ENCODE results near the gene CBX3. TPM values are rescaled to one million over a fixed set of nuclear protein-coding genes. Genes with fewer than 3 reads are reported as not detected.
A peak's percentile ranks its signal among the peaks of the same experiment; 100 is the strongest.

CBX3 gene
- total RNA-seq, 1 donor from 2014 or later = 188 TPM

DNA sequence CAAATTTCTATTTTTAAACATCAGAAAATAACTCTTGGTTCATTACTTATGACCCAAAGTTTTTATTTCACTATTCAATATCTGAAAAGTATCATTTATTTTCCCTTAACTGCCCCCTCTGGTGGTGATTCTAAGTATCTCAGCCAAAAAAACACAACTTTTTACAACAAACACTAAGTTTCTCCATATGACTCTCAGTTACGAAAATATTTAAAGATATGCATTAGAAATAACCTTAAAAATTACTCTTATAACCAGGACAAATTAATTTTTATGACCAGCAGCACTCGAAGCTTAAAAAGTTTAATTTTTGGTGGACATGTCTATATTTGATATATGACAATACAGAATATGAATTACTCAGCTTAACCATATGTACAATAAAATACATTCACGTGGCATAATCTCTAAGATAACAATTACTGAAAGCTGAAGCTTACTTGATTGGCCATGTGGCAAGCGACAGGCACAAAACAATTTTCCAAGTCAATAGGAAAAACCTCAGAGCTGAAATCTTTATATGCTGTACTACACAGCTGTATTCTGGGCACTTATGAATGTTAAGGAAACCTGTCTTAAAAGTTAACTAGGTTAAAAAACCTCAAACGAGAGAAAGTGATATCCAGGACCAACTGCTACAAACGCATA is 3.3 kb upstream of the CBX3 start:
- no peak for DNase-seq (ENCODE audit: extremely low spot score, unreplicated experiment)
- Mint-ChIP-seq H3K4me1 (ENCODE audit: unreplicated experiment) (peaks cover 30% of the 10 kb centered on the region), H3K27ac (peak overlapping the region; percentile 100), H3K9me3 (no peaks in the 10 kb centered on the region), H3K4me3 (peak overlapping the region; percentile 97), H3K27me3 (peaks cover 7% of the 10 kb centered on the region), H3K36me3 (peaks cover 63% of the 10 kb centered on the region)
- TF ChIP-seq, protein P1, sequence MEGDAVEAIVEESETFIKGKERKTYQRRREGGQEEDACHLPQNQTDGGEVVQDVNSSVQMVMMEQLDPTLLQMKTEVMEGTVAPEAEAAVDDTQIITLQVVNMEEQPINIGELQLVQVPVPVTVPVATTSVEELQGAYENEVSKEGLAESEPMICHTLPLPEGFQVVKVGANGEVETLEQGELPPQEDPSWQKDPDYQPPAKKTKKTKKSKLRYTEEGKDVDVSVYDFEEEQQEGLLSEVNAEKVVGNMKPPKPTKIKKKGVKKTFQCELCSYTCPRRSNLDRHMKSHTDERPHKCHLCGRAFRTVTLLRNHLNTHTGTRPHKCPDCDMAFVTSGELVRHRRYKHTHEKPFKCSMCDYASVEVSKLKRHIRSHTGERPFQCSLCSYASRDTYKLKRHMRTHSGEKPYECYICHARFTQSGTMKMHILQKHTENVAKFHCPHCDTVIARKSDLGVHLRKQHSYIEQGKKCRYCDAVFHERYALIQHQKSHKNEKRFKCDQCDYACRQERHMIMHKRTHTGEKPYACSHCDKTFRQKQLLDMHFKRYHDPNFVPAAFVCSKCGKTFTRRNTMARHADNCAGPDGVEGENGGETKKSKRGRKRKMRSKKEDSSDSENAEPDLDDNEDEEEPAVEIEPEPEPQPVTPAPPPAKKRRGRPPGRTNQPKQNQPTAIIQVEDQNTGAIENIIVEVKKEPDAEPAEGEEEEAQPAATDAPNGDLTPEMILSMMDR (conservative IDR thresholded peaks at IDR 0.05) = peak; percentile 96

DNA sequence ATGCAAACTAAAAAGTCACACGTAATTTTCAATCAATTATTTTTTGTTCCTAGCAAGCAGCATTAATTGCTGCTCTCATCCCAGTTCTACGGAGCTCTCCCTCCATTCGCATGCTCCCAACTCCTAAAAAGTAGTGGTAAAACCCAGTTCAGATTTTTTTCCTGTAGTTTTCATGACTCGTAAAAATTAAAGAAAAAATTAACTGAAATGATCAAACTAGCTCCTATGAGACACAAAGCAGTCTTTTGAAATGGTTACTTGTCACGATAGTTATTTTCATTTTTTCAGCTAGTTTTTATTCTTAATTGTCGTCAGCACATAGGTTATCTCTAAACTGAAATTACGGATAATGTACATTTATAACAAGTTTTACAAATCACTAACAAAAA is 2.8 kb upstream of the CBX3 start:
- Mint-ChIP-seq H3K9me3 (no peaks in the 10 kb centered on the region), H3K36me3 (peaks cover 58% of the 10 kb centered on the region), H3K4me3 (peak overlapping the region; percentile 97), H3K27me3 (peaks cover 7% of the 10 kb centered on the region), H3K4me1 (ENCODE audit: unreplicated experiment) (peaks cover 26% of the 10 kb centered on the region), H3K27ac (peak overlapping the region; percentile 100)
- TF ChIP-seq, protein P1 (conservative IDR thresholded peaks at IDR 0.05) = no peak
- DNase-seq (ENCODE audit: extremely low spot score, unreplicated experiment) = no peak

DNA sequence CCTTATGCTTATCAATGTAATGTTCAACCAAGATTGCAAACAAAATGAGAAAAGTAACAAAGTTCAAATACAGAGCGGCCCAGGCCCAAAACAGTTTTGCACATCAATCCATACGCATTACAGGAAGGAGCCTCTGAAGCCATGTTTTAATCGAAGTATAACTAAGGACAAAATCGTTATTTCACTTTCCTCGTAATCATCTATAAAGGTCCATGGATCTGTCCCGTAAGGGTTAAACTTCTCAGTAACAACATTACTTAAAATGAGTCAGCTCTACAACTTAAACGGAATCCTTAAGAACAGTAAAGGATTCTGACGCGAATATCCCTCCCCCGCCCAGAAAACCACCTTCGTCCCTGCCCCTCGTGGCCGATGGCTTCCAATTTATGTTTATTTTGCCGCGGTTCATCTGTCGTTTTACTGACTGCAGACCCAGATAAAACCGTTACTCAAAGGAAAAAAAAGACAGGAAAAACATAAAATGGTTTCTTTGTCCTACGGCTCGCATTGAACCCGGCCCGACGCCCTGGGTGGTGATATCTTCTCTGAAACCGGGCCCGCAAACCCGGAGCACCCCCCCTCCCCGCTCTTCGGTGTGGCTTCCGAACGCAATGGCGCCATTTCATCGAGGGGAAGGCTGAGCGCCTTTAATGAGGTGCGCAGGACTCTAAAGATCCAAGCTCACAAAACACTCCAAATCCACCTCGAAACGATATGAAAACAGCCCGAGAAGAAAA is 2.1 kb upstream of the CBX3 start:
- Mint-ChIP-seq H3K9me3 (no peaks in the 10 kb centered on the region), H3K4me3 (peak overlapping the region; percentile 97), H3K4me1 (ENCODE audit: unreplicated experiment) (peaks cover 29% of the 10 kb centered on the region), H3K27me3 (peaks cover 7% of the 10 kb centered on the region), H3K36me3 (peaks cover 59% of the 10 kb centered on the region), H3K27ac (peak overlapping the region; percentile 100)
- no peak for DNase-seq (ENCODE audit: extremely low spot score, unreplicated experiment)
- TF ChIP-seq, protein P1 (conservative IDR thresholded peaks at IDR 0.05) = no peak

DNA sequence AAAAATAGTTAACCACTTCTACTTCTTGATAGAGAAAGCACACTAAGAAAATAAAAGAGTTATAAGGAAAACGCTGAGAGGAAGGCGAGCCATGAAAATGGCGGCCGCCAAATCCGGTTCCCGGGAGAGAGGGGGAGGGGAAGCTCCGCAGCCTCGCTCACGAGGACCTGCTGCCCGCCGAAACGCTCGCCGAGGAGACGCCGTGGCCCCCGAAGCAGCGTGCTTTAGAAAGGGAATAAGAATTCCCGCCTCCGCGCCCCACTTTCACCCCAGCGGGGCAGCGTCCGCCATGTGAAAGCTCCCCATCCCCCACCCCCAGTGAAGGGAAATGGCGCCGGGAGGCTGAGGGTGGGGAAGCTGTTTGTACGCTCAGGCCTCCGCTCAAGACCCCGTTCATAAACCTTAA is 1.5 kb upstream of the CBX3 start:
- Mint-ChIP-seq H3K27me3 (peaks cover 7% of the 10 kb centered on the region), H3K4me3 (peak overlapping the region; percentile 97), H3K4me1 (ENCODE audit: unreplicated experiment) (peaks cover 33% of the 10 kb centered on the region), H3K9me3 (no peaks in the 10 kb centered on the region), H3K36me3 (peaks cover 61% of the 10 kb centered on the region), H3K27ac (peak overlapping the region; percentile 100)
- TF ChIP-seq, protein P1 (conservative IDR thresholded peaks at IDR 0.05) = no peak
- DNase-seq (ENCODE audit: extremely low spot score, unreplicated experiment) = peak; percentile 83

DNA sequence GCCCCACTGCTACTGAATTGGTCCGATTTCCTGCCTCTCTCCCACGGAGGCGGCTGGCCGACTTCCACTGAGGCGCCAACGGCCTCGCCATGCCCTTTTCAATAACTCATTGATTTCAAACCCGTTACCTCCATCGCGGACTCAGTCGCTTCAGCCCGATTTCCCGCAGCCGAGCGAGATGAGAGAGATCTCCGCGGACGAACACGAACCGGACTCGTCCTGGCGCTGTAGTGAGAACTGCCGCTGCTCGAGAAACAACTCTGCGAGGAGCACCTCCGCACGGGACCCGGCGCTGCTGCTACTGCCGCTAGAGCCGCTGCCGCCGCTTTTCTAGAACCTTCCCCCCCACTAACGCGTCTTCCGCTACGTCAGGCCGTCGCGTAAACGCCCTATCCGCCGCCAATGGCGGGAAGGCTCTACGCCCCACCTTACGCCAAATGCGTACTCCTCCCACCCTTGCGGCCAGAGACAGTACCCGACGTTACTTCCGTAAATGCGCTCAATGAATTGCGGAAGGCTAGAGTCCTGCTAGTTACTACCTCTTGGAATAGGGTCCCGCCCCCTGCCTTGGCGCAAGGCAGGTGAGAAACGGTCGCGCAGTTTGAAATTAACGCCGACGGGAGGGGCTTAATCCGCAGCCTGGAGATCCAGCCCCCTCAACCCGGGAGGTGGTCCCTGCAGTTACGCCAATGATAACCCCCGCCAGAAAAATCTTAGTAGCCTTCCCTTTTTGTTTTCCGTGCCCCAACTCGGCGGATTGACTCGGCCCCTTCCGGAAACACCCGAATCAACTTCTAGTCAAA is 900 bp upstream of the CBX3 start, which contains the start of gene HNRNPA2B1:
HNRNPA2B1 (minus strand) TSS at position 303 of the 803 bp plus-strand sequence; CDS start at position 134, 169 bp downstream.
- H3K36me3 Mint-ChIP-seq = peaks cover 61% of the 10 kb centered on the region

More for the DNA sequence above, 900 bp upstream of the CBX3 start, which contains the start of gene HNRNPA2B1:
- peak; percentile 97 for DNase-seq (ENCODE audit: extremely low spot score, unreplicated experiment)
- Mint-ChIP-seq H3K9me3 (no peaks in the 10 kb centered on the region), H3K4me1 (ENCODE audit: unreplicated experiment) (peaks cover 33% of the 10 kb centered on the region), H3K4me3 (peak within 1 kb of the TSS; percentile 97), H3K27ac (peak within 1 kb of the TSS; percentile 100), H3K27me3 (peaks cover 7% of the 10 kb centered on the region)
- TF ChIP-seq, protein P1 (conservative IDR thresholded peaks at IDR 0.05) = no peak

Measured in type B pancreatic cell (in vitro differentiated cells).